ENCODE results near the gene ZNF276.
A peak's percentile ranks its signal among the peaks of the same experiment; 100 is the strongest.
"Not testable (repeated sequence)": the region's sequence is repeated elsewhere in the genome, so short reads cannot be mapped to it uniquely, and the experiment has no call there.

ZNF276 gene

DNA sequence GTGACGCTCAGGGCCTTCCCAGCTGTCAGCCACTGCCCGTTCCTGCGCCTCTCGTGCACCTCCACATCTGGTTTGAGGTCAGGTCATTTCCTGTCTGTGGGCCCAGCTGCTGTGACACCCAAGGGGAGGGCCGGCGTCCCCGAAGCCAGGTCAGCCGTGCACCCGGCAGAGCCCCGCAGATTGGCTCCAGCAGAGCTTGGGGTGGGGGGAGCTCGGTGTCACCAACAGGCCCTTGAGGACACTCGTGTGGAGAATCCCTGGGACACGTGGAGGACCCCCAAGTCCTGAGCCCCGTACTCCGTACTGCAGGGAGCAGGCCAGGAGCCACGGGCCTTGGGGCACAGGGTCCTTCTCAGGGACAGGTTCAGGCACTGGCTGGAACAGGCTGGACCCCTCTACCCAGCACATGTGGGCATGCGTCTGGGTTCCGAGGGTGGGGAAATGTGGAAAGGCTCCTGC lies 24.6 kb upstream of the ZNF276 start:
- no peak for TF ChIP-seq CTCF (IDR thresholded peaks at IDR 0.05; ENCODE audit: low read depth, low read length)
- DNase-seq (ENCODE audit: low read depth, low spot score): no peak
- H3K4me3 ChIP-seq (ENCODE audit: low read depth, low read length): no peak overlapping the region
- in situ Hi-C loops (cut with HindIII; ENCODE audit: low sequenced_read_pairs): no loop called here

- no peak for TF ChIP-seq CTCF (IDR thresholded peaks at IDR 0.05; ENCODE audit: low read depth, low read length)
- no peak overlapping the region for H3K4me3 ChIP-seq (ENCODE audit: low read depth, low read length)
- DNase-seq (ENCODE audit: low read depth, low spot score): no peak
- in situ Hi-C loops (cut with HindIII; ENCODE audit: low sequenced_read_pairs): no loop called here
Observed at GRCh38 chr16:89697161-89697615, 24.1 kb upstream of the ZNF276 start.

GRCh38 chr16:89697616-89698331 lies 23.6 kb upstream of the ZNF276 start:
- in situ Hi-C loops (cut with HindIII; ENCODE audit: low sequenced_read_pairs): no loop called here
- no peak overlapping the region for H3K4me3 ChIP-seq (ENCODE audit: low read depth, low read length)
- DNase-seq (ENCODE audit: low read depth, low spot score): no peak
- no peak for TF ChIP-seq CTCF (IDR thresholded peaks at IDR 0.05; ENCODE audit: low read depth, low read length)

DNA sequence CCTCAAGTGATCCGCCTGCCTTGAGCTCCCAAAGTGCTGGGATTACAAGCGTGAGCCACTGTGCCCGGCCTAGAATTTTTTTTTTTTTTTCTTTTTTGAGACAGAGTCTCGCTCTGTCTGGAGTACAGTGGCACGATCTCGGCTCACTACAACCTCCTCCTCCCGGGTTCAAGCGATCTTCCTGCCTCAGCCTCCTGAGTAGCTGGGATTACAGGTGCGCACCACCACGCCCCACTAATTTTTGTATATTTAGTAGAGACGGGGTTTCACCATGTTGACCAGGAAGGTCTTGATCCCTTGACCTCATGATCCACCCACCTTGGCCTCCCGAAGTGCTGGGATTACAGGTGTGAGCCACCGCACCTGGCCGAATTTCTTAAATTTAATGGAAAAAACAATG lies 22.6 kb upstream of the ZNF276 start:
- in situ Hi-C loops (cut with HindIII; ENCODE audit: low sequenced_read_pairs); DNase-seq (ENCODE audit: low read depth, low spot score); H3K4me3 ChIP-seq (ENCODE audit: low read depth, low read length): not testable (repeated sequence)

GRCh38 chr16:89699629-89700099 lies 21.7 kb upstream of the ZNF276 start:
- DNase-seq (ENCODE audit: low read depth, low spot score); in situ Hi-C loops (cut with HindIII; ENCODE audit: low sequenced_read_pairs): not testable (repeated sequence)
- H3K4me3 ChIP-seq (ENCODE audit: low read depth, low read length): peak overlapping the region; percentile 16

GRCh38 chr16:89700100-89700648 lies 21.2 kb upstream of the ZNF276 start:
- peak overlapping the region; percentile 74 for H3K4me3 ChIP-seq (ENCODE audit: low read depth, low read length)
- peak; percentile 70 for TF ChIP-seq CTCF (IDR thresholded peaks at IDR 0.05; ENCODE audit: low read depth, low read length)
- DNase-seq (ENCODE audit: low read depth, low spot score): peak; percentile 98
- in situ Hi-C loops (cut with HindIII; ENCODE audit: low sequenced_read_pairs): no loop called here

DNA sequence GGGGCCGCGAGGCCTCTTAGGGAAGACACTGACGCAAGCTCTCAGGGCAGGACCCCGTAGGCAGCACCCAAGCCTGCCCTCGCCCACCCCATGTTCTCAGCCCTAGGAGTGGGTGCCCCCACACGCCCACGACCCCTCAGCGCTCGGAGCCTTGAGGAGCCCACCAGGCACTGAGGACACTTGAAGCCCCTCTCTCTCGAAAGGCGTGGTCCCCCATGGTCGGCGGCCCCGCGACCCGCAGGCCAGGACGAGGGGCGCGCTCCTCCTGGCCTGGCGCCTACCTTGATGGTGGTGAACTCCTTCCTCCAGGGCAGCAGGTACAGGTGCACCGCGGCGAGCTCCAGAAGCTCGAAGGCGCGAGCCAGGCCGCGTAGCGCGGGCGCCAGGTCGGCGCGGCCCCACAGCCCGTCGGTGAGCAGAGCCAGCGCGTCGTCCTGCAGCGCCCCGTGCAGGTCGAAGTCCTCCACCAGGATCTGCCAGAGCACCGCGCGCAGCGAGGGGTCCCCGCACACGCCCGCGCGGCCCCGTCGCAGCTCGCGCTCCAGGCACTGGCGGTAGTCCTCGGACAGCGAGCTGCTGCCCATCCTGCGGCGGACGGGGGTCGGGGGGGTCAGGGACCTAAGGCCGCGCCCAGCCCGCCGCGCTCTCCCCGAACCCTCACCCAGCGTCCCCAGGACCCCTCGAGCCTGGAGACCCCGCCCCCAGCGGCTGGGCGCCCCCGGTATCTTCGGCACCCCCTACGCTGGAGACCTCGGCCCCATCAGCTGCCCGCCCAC lies 20.5 kb upstream of the ZNF276 start:
- TF ChIP-seq CTCF (IDR thresholded peaks at IDR 0.05; ENCODE audit: low read depth, low read length): peak; percentile 30
- in situ Hi-C loops (cut with HindIII; ENCODE audit: low sequenced_read_pairs): no loop called here
- H3K4me3 ChIP-seq (ENCODE audit: low read depth, low read length): peak overlapping the region; percentile 74
- peak; percentile 35 for DNase-seq (ENCODE audit: low read depth, low spot score)

All from astrocyte of the spinal cord (primary cell).